OCI-LY1 (cell line): ENCODE results near the gene TPRKB.

Source experiments
- CTCF ChIP-seq: fragments of 200-600 bp; sonication (generic), shearing (Covaris generic); IDR thresholded peaks from 2 replicates; pipeline ENCODE4 v1.5.1; 2017; ENCODE audit warnings: mild to moderate bottlenecking, antibody characterized with exemption, low read length, moderate library complexity, mixed read lengths
- EZH2 ChIP-seq: fragments of 200-600 bp; sonication (generic), shearing (Covaris generic); IDR thresholded peaks from 2 replicates; pipeline ENCODE4 v1.8.0; 2017; ENCODE audit warnings: borderline replicate concordance, mixed run types, mild to moderate bottlenecking, antibody characterized with exemption, low read length, moderate library complexity, mixed read lengths

- no peak for TF ChIP-seq CTCF
- no peak for TF ChIP-seq EZH2
Observed at GRCh38 chr2:73717251-73717606, 19.9 kb downstream of the TPRKB start.
